Measurements from ENCODE around the gene IFI27L2.

GRCh38 chr14:94142836-94143235, 13.4 kb upstream of the IFI27L2 start:
- TF ChIP-seq CTCF (conservative IDR thresholded peaks at IDR 0.05) (no peak), ZFX (IDR thresholded peaks at IDR 0.05) (no peak)
